Upper lobe of left lung (tissue), 6 donors: Measurements from ENCODE around the gene IKBIP. TPM values are rescaled to one million over a fixed set of nuclear protein-coding genes. Genes with fewer than 3 reads are reported as not detected.
A peak's percentile ranks its signal among the peaks of the same experiment; 100 is the strongest.
"Not testable (repeated sequence)": the region's sequence is repeated elsewhere in the genome, so short reads cannot be mapped to it uniquely, and the experiment has no call there.

ENCODE experiments used
- ATAC-seq, 2 donors: fragments of 200-7000 bp; cut with Tn5 transposase; one replicate each; pipeline ENCODE4 v1.9.1; 2022; ENCODE audit warnings: mild to moderate bottlenecking in 2 of 2, moderate library complexity in 2 of 2; ENCODE audit not compliant: low FRiP score in 2 of 2
- DNase-seq, 2 donors: peaks; one replicate each; pipeline ENCODE4 v3.0.0-alpha.2; 2019 to 2020
- H3K27ac ChIP-seq, 4 donors: fragments of 200-600 bp; sonication (generic); one replicate each; pipeline ENCODE4 v1.5.1; 2016 to 2019
- H3K27me3 ChIP-seq, 4 donors: fragments of 200-600 bp; sonication (generic); one replicate each; pipeline ENCODE4 v1.5.1; 2017 to 2019
- H3K36me3 ChIP-seq, 4 donors: fragments of 200-600 bp; sonication (generic); one replicate each; pipeline ENCODE4 v1.5.1; 2016 to 2019
- H3K4me1 ChIP-seq, 4 donors: fragments of 200-600 bp; sonication (generic); one replicate each; pipeline ENCODE4 v1.5.1; 2018 to 2019
- H3K4me3 ChIP-seq, 4 donors: fragments of 200-600 bp; sonication (generic); one replicate each; pipeline ENCODE4 v1.5.1; 2017 to 2019; ENCODE audit warnings: mild to moderate bottlenecking in 2 of 4, moderate library complexity in 1 of 4
- H3K9me3 ChIP-seq, 4 donors: fragments of 200-600 bp; sonication (generic); one replicate each; pipeline ENCODE4 v1.5.1; 2018 to 2019
- CTCF ChIP-seq, 6 experiments: fragments of 450-650 bp in 4 of 6; fragments of 200-600 bp in 2 of 6; sonication (generic) in 2 of 6; IDR thresholded peaks; one replicate each; pipeline ENCODE4 v1.5.1; 2016 to 2019; ENCODE audit warnings: antibody characterized with exemption in 6 of 6
- EP300 ChIP-seq, 4 donors: sonication (generic); formaldehyde crosslinking; IDR thresholded peaks; one replicate each; pipeline ENCODE4 v1.5.1; 2017; ENCODE audit warnings: antibody characterized with exemption in 4 of 4, control low read depth in 2 of 4
- POLR2A ChIP-seq, 4 donors: fragments of 450-650 bp; IDR thresholded peaks; one replicate each; pipeline ENCODE4 v1.5.1; 2016 to 2017; ENCODE audit warnings: antibody characterized with exemption in 4 of 4, mild to moderate bottlenecking in 2 of 4
- POLR2AphosphoS5 ChIP-seq, 2 donors: sonication (generic); formaldehyde crosslinking; IDR thresholded peaks; one replicate each; pipeline ENCODE4 v1.5.1; 2017; ENCODE audit warnings: antibody characterized with exemption in 2 of 2
- WGBS, 2 donors: methylation state at CpG; one replicate each; pipeline ENCODE4 v1.1.5; 2017 to 2018; 5-methylcytosine and 5-hydroxymethylcytosine counted together
- total RNA-seq, 6 donors: library from RNA; depleted of rRNA in 4 of 6; stranded (reverse); fragments of >200 nt in 4 of 6; gene quantifications; one replicate each; pipeline versions ENCODE4 v1.1.0 to v1.2.1, GENCODE V29; 2016 to 2021
- donor health status: DM: no; HTN: no; CAD: no; lungs with moderate emphysema.
- donor health status: DM: no; HTN: yes; CAD: no; lungs with severe emphysema.

The IKBIP gene
- total RNA-seq, 6 donors from 2014 or later: 1.0 to 17.8 (median 11.2) TPM

DNA sequence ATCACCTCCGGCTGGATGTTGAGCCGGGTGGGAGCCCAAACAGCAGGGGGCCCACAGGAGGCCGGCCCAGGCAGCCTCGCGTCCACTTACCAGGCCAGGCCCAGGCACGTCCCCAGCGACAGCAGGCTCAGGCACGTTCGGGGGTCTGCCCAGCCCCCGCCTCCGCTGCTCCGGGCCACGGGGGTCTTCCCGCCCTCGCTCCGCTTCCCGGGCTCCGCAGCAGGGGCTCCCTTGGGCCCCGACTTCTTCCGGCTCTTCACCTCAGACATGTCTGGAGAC is 216 bp downstream of the IKBIP start:
- TF ChIP-seq CTCF (IDR thresholded peaks at IDR 0.05): peak in 2 of 6 experiments; percentile 10 to 24
- no peak for TF ChIP-seq EP300 (IDR thresholded peaks at IDR 0.05)
- no peaks in the 10 kb centered on the region for H3K9me3 ChIP-seq
- DNase-seq: peak in 1 of 2 donors; percentile 34
- WGBS, 2 donors: 0% methylated on average over 3 to 20 of the region's 20 CpGs
- peaks cover 2 to 12% (median 2%) of the 10 kb centered on the region in 4 donors for H3K36me3 ChIP-seq
- H3K27ac ChIP-seq: peak overlapping the region; percentile 86 to 96 (median 95)
- peak; percentile 27 to 46 for ATAC-seq
- H3K4me1 ChIP-seq: peaks cover 7 to 27% (median 16%) of the 10 kb centered on the region in 4 donors
- H3K27me3 ChIP-seq: no peaks in the 10 kb centered on the region
- H3K4me3 ChIP-seq: peak overlapping the region; percentile 78 to 98 (median 88)

DNA sequence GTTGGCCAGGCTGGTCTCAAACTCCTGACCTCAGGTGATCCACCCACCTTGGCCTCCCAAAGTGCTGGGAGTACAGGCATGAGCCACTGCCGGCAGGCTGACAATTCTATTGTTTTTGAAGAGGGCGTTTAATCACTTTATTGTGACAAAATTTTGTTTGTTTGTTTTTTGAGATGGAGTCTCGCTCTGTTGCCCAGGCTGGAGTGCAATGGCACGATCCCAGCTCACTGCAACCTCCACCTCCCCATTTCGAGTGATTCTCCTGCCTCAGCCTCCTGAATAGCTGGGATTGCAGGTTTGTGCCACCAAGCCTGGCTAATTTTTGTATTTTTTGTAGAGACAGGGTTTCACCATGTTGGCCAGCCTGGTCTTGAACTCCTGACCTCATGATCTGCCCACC is 1.8 kb downstream of the IKBIP start:
- H3K27me3 ChIP-seq, DNase-seq, H3K36me3 ChIP-seq, H3K4me3 ChIP-seq, H3K9me3 ChIP-seq, H3K27ac ChIP-seq, ATAC-seq: not testable (repeated sequence)
- 95 to 96% methylated on average over 5 of the region's 5 CpGs for WGBS, 2 donors
- peaks cover 11 to 36% (median 19%) of the 10 kb centered on the region in 4 donors for H3K4me1 ChIP-seq

GRCh38 chr12:98639491-98639890 is 5.1 kb downstream of the IKBIP start:
- WGBS, 2 donors: 53 to 54% methylated on average over 3 of the region's 3 CpGs
- Histone ChIP-seq H3K27me3 (no peaks in the 10 kb centered on the region), H3K4me3 (no peak overlapping the region), H3K27ac (no peak overlapping the region), H3K4me1 (peaks cover 11 to 30% (median 12%) of the 10 kb centered on the region in 4 donors), H3K9me3 (no peaks in the 10 kb centered on the region), H3K36me3 (no peaks in the 10 kb centered on the region)
- no peak for TF ChIP-seq POLR2AphosphoS5 (IDR thresholded peaks at IDR 0.05)
- TF ChIP-seq EP300 (IDR thresholded peaks at IDR 0.05): no peak
- no peak for TF ChIP-seq POLR2A (IDR thresholded peaks at IDR 0.05)
- no peak for TF ChIP-seq CTCF (IDR thresholded peaks at IDR 0.05)
- DNase-seq: no peak
- no peak for ATAC-seq

- WGBS, 2 donors: 95 to 100% methylated on average over 2 of the region's 2 CpGs
Observed at GRCh38 chr12:98638009-98638408, 6.6 kb downstream of the IKBIP start.

GRCh38 chr12:98637068-98637467 is 7.5 kb downstream of the IKBIP start:
- H3K9me3 ChIP-seq: no peaks in the 10 kb centered on the region
- no peak overlapping the region for H3K4me3 ChIP-seq
- H3K36me3 ChIP-seq: peaks cover 0 to 4% (median 0%) of the 10 kb centered on the region in 4 donors
- H3K27me3 ChIP-seq: no peaks in the 10 kb centered on the region
- H3K27ac ChIP-seq: no peak overlapping the region
- no peak for DNase-seq
- peaks cover 0 to 17% (median 9%) of the 10 kb centered on the region in 4 donors for H3K4me1 ChIP-seq
- no peak for ATAC-seq
- TF ChIP-seq POLR2A (IDR thresholded peaks at IDR 0.05) (no peak), EP300 (IDR thresholded peaks at IDR 0.05) (no peak), CTCF (IDR thresholded peaks at IDR 0.05) (no peak), POLR2AphosphoS5 (IDR thresholded peaks at IDR 0.05) (no peak)
- WGBS, 2 donors: 78 to 80% methylated on average over 2 of the region's 2 CpGs

More at GRCh38 chr12:98638009-98638408, 6.6 kb downstream of the IKBIP start:
- DNase-seq (no peak), ATAC-seq (no peak)
- Histone ChIP-seq H3K4me3 (no peak overlapping the region), H3K27ac (no peak overlapping the region), H3K27me3 (no peaks in the 10 kb centered on the region), H3K36me3 (peaks cover 0 to 2% (median 0%) of the 10 kb centered on the region in 4 donors), H3K4me1 (peaks cover 5 to 21% (median 10%) of the 10 kb centered on the region in 4 donors), H3K9me3 (no peaks in the 10 kb centered on the region)
- TF ChIP-seq POLR2A (IDR thresholded peaks at IDR 0.05) (no peak), CTCF (IDR thresholded peaks at IDR 0.05) (no peak), EP300 (IDR thresholded peaks at IDR 0.05) (no peak), POLR2AphosphoS5 (IDR thresholded peaks at IDR 0.05) (no peak)
